Stimulated activated CD8-positive, alpha-beta memory T cell treated with anti-CD3 and anti-CD28 coated beads, Interleukin-7, amount 100 ng/mL, for 1 hour (primary cell): ENCODE measurements around the gene L3MBTL2.

ENCODE experiments used
- DNase-seq, 2 donors: peaks; one replicate each; pipeline ENCODE4 v3.0.0-alpha.2; 2020; ENCODE audit warnings: low read depth in 2 of 2

L3MBTL2 gene

GRCh38 chr22:41273128-41273527, 68.0 kb downstream of the L3MBTL2 start:
- no peak for DNase-seq

- DNase-seq, result no peak
These were observed 69.7 kb downstream of the L3MBTL2 start for GRCh38 chr22:41274856-41275255.

GRCh38 chr22:41280065-41280464, 75.0 kb downstream of the L3MBTL2 start:
- DNase-seq, result no peak

- DNase-seq, result no peak
These were observed 75.7 kb downstream of the L3MBTL2 start for GRCh38 chr22:41280854-41281253.
